RWPE2 (cell line): ENCODE results near the gene ZBTB20.

Experiments
- ATAC-seq: fragments of 200-7000 bp; cut with Tn5 transposase; 3 replicates; pipeline ENCODE4 v1.9.1; 2021; ENCODE audit warnings: low read depth
- DNase-seq: peaks from one replicate; pipeline ENCODE4 v3.0.0-alpha.2; 2020; ENCODE audit warnings: low spot score
- H3K27ac ChIP-seq: fragments of 450-650 bp; 2 replicates; pipeline ENCODE4 v1.5.1; 2017; ENCODE audit warnings: mild to moderate bottlenecking; ENCODE audit not compliant: poor library complexity, severe bottlenecking
- H3K27me3 ChIP-seq: fragments of 250-450 bp; sonication (Bioruptor Pico); 2 replicates; pipeline ENCODE4 v1.5.1; 2021; ENCODE audit warnings: mild to moderate bottlenecking, moderate library complexity; ENCODE audit not compliant: insufficient read depth, poor library complexity, severe bottlenecking
- H3K36me3 ChIP-seq: fragments of 250-450 bp; sonication (Bioruptor Pico); 2 replicates; pipeline ENCODE4 v1.5.1; 2020; ENCODE audit warnings: low read depth, mild to moderate bottlenecking, moderate library complexity
- H3K4me1 ChIP-seq: fragments of 250-450 bp; sonication (Bioruptor Pico); 2 replicates; pipeline ENCODE4 v1.5.1; 2021; ENCODE audit warnings: mild to moderate bottlenecking, moderate library complexity; ENCODE audit not compliant: insufficient read depth, poor library complexity, severe bottlenecking
- H3K4me3 ChIP-seq: fragments of 250-450 bp; sonication (Bioruptor Pico); 2 replicates; pipeline ENCODE4 v1.5.1; 2021; ENCODE audit warnings: mild to moderate bottlenecking, moderate library complexity; ENCODE audit not compliant: severe bottlenecking
- H3K9me3 ChIP-seq: fragments of 250-450 bp; sonication (Bioruptor Pico); 2 replicates; pipeline ENCODE4 v1.5.1; 2021; ENCODE audit warnings: mild to moderate bottlenecking, moderate library complexity; ENCODE audit not compliant: severe bottlenecking
- TF ChIP-seq, protein P1 (sequence below): fragments of 450-650 bp; IDR thresholded peaks from one replicate; pipeline ENCODE4 v1.5.1; 2017; ENCODE audit warnings: mild to moderate bottlenecking, moderate library complexity; ENCODE audit not compliant: poor library complexity, severe bottlenecking

ZBTB20 gene

DNA sequence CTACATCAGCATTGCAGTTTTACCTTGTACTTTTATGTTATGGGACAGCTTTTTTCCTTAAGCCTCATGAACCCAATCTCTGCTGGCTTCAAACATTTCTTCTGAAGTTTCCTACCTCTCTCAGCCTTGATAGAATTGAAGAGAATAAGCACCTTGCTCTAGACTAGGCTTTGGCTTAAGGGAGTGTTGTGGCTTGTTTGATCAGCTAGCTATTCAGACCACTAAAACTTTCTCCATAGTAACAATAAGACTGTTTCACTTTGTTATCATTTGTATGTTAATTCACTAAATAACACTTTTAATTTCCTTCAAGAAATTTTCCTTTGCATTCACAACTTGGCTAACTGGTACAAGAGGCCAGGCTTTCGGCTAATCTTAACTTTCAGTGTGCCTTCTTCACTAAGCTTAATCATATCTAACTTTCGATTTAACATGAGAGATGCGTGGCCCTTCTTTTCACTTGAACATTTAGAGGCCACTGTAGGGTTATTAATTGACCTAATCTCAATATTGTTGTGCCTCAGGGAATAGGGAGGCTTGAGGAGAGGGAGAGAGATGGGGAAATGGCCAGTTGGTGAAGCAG lies 861.3 kb downstream of the ZBTB20 start:
- H3K27ac ChIP-seq: no peak overlapping the region
- ATAC-seq (no peak), DNase-seq (no peak)
- H3K4me3 ChIP-seq: no peak overlapping the region
- H3K4me1 ChIP-seq: no peaks in the 10 kb centered on the region
- TF ChIP-seq, protein P1, sequence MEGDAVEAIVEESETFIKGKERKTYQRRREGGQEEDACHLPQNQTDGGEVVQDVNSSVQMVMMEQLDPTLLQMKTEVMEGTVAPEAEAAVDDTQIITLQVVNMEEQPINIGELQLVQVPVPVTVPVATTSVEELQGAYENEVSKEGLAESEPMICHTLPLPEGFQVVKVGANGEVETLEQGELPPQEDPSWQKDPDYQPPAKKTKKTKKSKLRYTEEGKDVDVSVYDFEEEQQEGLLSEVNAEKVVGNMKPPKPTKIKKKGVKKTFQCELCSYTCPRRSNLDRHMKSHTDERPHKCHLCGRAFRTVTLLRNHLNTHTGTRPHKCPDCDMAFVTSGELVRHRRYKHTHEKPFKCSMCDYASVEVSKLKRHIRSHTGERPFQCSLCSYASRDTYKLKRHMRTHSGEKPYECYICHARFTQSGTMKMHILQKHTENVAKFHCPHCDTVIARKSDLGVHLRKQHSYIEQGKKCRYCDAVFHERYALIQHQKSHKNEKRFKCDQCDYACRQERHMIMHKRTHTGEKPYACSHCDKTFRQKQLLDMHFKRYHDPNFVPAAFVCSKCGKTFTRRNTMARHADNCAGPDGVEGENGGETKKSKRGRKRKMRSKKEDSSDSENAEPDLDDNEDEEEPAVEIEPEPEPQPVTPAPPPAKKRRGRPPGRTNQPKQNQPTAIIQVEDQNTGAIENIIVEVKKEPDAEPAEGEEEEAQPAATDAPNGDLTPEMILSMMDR: no peak
- H3K27me3 ChIP-seq: no peaks in the 10 kb centered on the region
- no peaks in the 10 kb centered on the region for H3K36me3 ChIP-seq
- H3K9me3 ChIP-seq: no peaks in the 10 kb centered on the region

DNA sequence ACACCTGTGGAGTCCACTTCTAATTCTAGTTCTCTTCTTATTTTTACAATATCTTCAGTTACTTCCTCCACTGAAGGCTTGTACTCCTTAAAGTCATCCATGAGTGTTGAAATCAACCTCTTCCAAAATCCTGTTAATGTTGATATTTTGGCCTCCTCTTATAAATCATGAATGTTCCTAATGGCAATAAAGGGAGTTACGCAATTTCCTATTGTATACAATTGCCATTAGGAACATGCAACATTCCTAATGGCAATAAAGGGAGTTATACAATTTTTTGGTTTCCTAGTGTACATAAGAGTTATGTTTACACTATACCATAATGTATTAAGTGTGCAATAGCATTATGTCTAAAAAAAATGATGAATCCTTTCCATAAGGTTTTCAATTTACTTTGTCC lies 862.4 kb downstream of the ZBTB20 start:
- Histone ChIP-seq H3K36me3 (no peaks in the 10 kb centered on the region), H3K27me3 (no peaks in the 10 kb centered on the region), H3K4me1 (no peaks in the 10 kb centered on the region), H3K9me3 (no peaks in the 10 kb centered on the region), H3K4me3 (no peak overlapping the region), H3K27ac (no peak overlapping the region)
- no peak for DNase-seq
- ATAC-seq: no peak
- TF ChIP-seq, protein P1: no peak
